Measurements from ENCODE around the gene TRIP13.
"Not testable (repeated sequence)": the region's sequence is repeated elsewhere in the genome, so short reads cannot be mapped to it uniquely, and the experiment has no call there.

Gene TRIP13

DNA sequence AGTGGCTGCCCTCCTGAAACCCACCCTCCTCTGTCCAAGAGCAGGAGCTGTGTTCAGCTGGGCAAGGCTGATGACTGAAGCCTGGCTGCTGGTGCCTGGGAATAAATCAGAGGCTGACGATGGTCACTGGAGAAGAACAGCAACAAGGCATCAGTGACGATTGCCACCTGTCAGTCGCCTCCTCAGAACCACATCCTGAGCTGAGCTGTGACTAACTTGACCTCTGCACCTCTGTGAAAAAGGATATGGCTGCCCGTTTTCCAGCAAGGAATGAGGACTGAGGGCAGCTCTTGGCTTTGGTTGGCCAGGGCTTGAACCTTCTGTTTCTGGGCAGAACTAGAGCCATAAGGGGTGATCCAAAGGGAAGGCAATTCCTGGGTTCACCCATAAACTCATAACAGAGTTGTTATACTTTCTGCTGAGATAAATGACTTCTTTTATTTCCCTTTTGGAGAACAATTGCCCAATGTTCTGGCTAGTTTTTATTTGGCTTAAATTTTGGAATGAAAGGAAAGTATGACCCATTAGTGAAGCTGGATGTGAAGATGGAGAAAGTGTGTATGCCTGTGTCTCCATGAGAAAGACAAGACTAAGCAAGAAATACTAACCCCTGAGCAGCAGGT is 40.1 kb downstream of the TRIP13 start:
- no peak overlapping the region for H3K27ac ChIP-seq (ENCODE audit: low read depth, low read length)
- no peaks in the 10 kb centered on the region for H3K79me2 ChIP-seq (ENCODE audit: control insufficient read depth, insufficient read depth, low read length, unreplicated experiment)
- H3K36me3 ChIP-seq (ENCODE audit: insufficient read depth, low read length): no peaks in the 10 kb centered on the region
- no peak overlapping the region for H2AFZ ChIP-seq (ENCODE audit: low read length, unreplicated experiment)
- H3K27me3 ChIP-seq (ENCODE audit: insufficient read depth, low read length): peaks cover 33% of the 10 kb centered on the region
- H3K4me1 ChIP-seq (ENCODE audit: control insufficient read depth, insufficient read depth, low read length, unreplicated experiment): no peaks in the 10 kb centered on the region
- H3K4me3 ChIP-seq (ENCODE audit: low read depth, low read length): no peak overlapping the region

DNA sequence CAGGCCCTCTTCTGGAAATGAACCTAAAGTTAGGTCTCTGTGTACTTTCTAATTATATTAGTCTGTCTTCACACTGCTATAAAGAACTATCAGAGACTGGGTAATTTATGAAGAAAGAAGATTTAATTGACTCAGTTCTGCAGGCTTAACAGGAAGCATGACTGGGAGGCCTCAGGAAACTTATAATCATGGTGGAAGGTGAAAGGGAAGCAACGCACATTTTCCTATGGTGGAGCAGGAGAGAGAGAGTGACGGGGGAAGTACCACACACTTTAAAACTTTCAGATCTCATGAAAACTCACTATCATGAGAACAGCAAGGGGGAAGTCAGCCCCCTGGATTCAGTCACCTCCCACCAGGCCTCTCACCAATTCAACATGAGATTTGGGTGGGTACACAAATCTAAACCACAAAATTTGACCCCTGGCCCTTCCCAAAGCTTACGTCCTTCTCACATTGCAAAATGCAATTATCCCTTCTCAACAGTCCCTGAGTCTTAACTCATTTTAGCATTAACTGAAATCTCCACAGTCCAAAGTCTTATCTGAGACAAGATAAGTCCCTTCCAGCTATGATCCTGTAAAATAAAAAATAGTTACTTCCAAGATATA is 40.7 kb downstream of the TRIP13 start:
- Histone ChIP-seq H3K4me3 (ENCODE audit: low read depth, low read length) (no peak overlapping the region), H3K4me1 (ENCODE audit: control insufficient read depth, insufficient read depth, low read length, unreplicated experiment) (no peaks in the 10 kb centered on the region), H3K36me3 (ENCODE audit: insufficient read depth, low read length) (no peaks in the 10 kb centered on the region), H3K79me2 (ENCODE audit: control insufficient read depth, insufficient read depth, low read length, unreplicated experiment) (no peaks in the 10 kb centered on the region), H3K27me3 (ENCODE audit: insufficient read depth, low read length) (peaks cover 39% of the 10 kb centered on the region), H2AFZ (ENCODE audit: low read length, unreplicated experiment) (no peak overlapping the region), H3K27ac (ENCODE audit: low read depth, low read length) (no peak overlapping the region)

DNA sequence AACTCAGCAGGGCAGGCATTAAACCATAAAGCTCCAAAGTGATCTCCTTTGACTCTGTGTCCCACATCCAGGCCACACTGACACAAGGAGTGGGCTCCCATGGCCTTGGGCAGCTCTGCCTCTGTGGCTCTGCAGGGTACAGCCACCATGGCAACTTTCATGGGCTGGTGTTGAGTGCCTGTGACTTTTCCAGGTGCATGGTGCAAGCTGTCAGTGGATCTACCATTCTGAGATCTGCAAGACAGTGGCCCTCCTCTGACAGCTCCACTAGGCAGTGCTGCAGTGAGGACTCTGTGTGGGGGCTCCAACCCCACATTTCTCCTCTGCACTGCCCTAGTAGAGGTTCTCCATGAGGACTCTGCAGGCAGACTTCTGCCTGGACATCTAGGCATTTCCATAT is 41.3 kb downstream of the TRIP13 start:
- not testable (repeated sequence) for H3K4me1 ChIP-seq (ENCODE audit: control insufficient read depth, insufficient read depth, low read length, unreplicated experiment); H3K36me3 ChIP-seq (ENCODE audit: insufficient read depth, low read length); H3K79me2 ChIP-seq (ENCODE audit: control insufficient read depth, insufficient read depth, low read length, unreplicated experiment); H3K27ac ChIP-seq (ENCODE audit: low read depth, low read length); H3K4me3 ChIP-seq (ENCODE audit: low read depth, low read length); H2AFZ ChIP-seq (ENCODE audit: low read length, unreplicated experiment)
- peaks cover 45% of the 10 kb centered on the region for H3K27me3 ChIP-seq (ENCODE audit: insufficient read depth, low read length)

DNA sequence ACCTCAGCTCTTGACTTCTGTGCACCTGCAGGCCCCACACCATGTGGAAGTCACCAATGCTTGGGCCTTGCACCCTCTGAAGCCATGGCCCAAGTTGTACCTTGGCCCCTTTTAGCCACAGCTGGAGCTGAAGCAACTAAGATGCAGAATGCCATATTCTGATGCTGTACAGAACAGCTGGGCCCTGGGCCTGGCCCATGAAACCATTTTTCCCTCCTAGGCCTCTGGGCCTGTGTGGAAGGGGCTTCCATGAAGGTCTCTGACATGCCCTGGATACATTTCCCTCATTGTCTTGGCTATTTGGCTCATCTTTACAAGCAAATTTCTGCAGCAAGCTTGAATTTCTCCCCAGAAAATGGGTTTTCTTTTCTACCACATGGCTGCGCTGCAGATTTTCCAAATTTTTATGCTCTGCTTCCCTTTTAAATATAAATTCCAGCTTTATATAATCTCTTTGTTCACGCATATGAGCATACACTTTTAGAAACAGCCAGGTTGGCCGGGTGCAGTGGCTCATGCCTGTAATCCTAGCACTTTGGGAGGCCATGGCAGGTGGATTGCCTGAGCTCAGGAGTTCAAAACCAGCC is 41.8 kb downstream of the TRIP13 start:
- not testable (repeated sequence) for H3K4me3 ChIP-seq (ENCODE audit: low read depth, low read length); H3K36me3 ChIP-seq (ENCODE audit: insufficient read depth, low read length); H3K4me1 ChIP-seq (ENCODE audit: control insufficient read depth, insufficient read depth, low read length, unreplicated experiment); H2AFZ ChIP-seq (ENCODE audit: low read length, unreplicated experiment); H3K27ac ChIP-seq (ENCODE audit: low read depth, low read length); H3K79me2 ChIP-seq (ENCODE audit: control insufficient read depth, insufficient read depth, low read length, unreplicated experiment)
- H3K27me3 ChIP-seq (ENCODE audit: insufficient read depth, low read length): peaks cover 50% of the 10 kb centered on the region

DNA sequence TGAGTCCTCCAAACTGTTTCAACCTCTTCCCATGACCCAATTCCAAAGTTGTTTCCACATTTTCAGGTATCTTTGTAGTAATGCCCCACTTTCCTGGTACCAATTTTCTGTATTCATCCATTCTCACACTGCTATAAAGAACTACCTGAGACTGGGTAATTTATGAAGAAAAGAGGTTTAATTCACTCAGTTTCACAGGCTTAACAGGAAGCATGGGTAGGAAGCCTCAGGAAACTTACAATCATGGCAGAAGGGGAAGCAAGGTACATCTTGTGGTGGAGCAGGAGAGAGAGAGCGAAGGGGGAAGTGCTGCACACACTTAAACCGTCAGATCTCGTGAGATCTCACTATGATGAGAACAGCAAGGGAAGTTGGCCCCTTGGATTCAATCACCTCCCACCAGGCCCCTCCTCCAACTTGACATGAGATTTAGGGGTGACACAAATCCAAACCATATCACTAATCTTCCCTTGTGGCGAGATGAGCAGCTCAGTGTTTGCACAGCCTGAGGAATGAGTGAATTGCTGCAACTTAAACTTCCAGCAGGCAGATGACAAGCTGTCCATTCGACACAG is 42.9 kb downstream of the TRIP13 start:
- Histone ChIP-seq H3K27me3 (ENCODE audit: insufficient read depth, low read length) (peaks cover 54% of the 10 kb centered on the region), H3K27ac (ENCODE audit: low read depth, low read length) (no peak overlapping the region), H2AFZ (ENCODE audit: low read length, unreplicated experiment) (no peak overlapping the region), H3K36me3 (ENCODE audit: insufficient read depth, low read length) (no peaks in the 10 kb centered on the region), H3K79me2 (ENCODE audit: control insufficient read depth, insufficient read depth, low read length, unreplicated experiment) (no peaks in the 10 kb centered on the region), H3K4me3 (ENCODE audit: low read depth, low read length) (no peak overlapping the region), H3K4me1 (ENCODE audit: control insufficient read depth, insufficient read depth, low read length, unreplicated experiment) (no peaks in the 10 kb centered on the region)

DNA sequence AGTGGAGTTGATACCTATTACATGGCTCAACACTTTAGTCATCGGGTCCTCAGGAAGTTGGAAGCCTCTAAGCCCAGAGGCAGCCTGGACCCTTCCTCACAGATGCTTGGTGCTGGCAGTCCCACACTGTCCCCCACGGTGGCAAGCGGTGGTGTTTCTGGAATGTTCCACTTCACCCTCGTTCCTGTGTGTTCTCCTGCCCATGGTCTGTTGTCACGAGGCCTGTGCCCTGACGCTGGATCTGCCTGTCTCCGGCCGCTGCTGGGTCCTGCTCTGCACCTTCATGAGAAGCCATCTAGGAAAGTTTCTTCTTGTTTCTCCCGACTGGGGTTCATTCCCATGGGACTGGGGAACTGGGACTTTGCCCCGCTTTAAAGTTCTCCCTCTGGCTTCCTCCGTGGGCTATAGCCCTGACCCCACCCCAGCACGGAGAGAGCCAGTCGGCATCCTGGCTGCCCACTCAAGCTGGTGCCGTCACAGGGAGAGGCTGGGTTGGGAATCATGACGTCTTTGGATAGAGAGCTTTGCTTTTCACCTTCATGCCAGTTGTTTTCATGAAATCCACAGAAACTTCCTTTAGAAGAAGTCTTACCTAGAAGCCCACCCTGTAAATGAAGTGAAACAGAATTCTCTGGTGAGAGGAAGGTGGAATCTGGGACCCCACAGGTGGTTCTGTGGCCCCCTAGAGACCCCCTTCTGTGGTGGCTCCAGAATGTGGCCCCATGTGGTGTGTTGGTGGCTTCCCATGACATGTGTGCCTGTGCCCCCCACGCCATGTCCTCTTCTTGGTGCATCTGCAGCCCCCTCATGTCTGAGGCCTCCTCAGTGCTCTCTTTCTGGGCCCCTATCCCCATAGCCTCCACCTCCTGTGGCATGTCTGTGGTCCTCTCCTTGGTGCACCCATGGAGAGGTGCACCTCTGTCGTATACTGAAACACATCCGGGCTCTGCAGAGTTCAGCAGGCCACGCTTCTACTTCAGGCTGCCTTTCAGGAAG is 43.8 kb downstream of the TRIP13 start:
- Histone ChIP-seq H2AFZ (ENCODE audit: low read length, unreplicated experiment) (no peak overlapping the region), H3K27ac (ENCODE audit: low read depth, low read length) (no peak overlapping the region), H3K4me1 (ENCODE audit: control insufficient read depth, insufficient read depth, low read length, unreplicated experiment) (no peaks in the 10 kb centered on the region), H3K36me3 (ENCODE audit: insufficient read depth, low read length) (no peaks in the 10 kb centered on the region), H3K79me2 (ENCODE audit: control insufficient read depth, insufficient read depth, low read length, unreplicated experiment) (no peaks in the 10 kb centered on the region), H3K27me3 (ENCODE audit: insufficient read depth, low read length) (peaks cover 58% of the 10 kb centered on the region), H3K4me3 (ENCODE audit: low read depth, low read length) (no peak overlapping the region)

DNA sequence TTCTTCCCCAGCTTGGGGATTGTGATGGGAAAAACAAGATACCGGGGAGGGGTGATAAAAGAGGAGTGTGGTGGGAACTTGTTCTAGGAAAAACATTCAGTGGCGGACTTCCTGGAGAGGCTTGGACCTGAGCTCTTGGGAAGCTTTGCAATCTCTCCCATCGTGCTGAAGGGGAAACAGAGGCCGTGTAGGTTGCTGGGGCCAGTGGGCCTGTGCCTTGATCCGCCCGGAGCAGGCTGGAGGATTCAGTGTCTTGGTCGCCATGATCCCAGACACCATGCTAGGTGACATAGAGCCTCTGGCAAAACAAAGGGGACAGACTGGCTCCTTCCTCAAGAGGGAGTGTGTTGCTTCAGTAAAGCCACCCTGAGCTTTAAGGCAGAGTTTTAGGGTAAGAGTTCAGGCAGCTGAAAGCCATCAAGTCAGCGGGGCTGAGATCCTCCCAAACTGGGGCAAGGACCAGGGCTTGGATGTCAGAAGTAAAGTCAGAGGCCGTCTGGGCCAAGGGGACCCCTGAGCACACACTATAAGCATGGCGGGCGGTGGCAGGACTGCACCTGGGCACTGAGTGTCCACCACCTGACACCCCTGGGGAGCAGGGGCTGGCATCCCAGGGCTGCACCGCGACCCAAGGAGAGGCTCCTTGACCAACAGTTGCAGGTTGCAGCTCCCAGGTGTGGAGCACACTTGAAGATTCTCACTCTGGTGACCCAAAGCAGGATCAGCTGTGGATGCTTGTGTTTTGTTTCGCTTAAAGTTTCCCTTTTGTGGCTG is 44.7 kb downstream of the TRIP13 start:
- Histone ChIP-seq H3K27me3 (ENCODE audit: insufficient read depth, low read length) (peaks cover 56% of the 10 kb centered on the region), H3K79me2 (ENCODE audit: control insufficient read depth, insufficient read depth, low read length, unreplicated experiment) (no peaks in the 10 kb centered on the region), H3K27ac (ENCODE audit: low read depth, low read length) (no peak overlapping the region), H3K4me3 (ENCODE audit: low read depth, low read length) (no peak overlapping the region), H2AFZ (ENCODE audit: low read length, unreplicated experiment) (no peak overlapping the region), H3K36me3 (ENCODE audit: insufficient read depth, low read length) (no peaks in the 10 kb centered on the region), H3K4me1 (ENCODE audit: control insufficient read depth, insufficient read depth, low read length, unreplicated experiment) (no peaks in the 10 kb centered on the region)

DNA sequence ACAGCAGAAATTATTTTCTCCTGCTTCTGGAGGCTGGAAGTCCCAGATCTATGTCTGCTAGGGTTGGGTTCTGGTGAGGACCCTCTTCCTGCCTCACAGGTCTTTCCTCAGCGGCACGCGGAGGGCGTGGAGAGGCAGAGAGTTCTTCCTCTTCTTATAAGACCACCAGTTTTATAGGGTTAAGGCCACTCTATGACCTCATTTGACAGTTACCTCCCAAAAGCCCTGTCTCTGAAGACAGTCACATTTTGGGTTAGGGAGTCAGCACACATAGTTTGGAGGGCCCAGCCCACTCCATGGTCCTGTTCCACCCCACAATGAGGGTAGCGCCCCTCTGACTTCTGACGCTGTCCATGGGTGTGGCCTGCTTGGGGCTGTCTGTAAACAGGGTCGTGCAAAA is 46.7 kb downstream of the TRIP13 start:
- Histone ChIP-seq H3K27me3 (ENCODE audit: insufficient read depth, low read length) (peaks cover 70% of the 10 kb centered on the region), H3K36me3 (ENCODE audit: insufficient read depth, low read length) (no peaks in the 10 kb centered on the region), H3K27ac (ENCODE audit: low read depth, low read length) (no peak overlapping the region), H2AFZ (ENCODE audit: low read length, unreplicated experiment) (no peak overlapping the region), H3K79me2 (ENCODE audit: control insufficient read depth, insufficient read depth, low read length, unreplicated experiment) (no peaks in the 10 kb centered on the region), H3K4me1 (ENCODE audit: control insufficient read depth, insufficient read depth, low read length, unreplicated experiment) (no peaks in the 10 kb centered on the region), H3K4me3 (ENCODE audit: low read depth, low read length) (no peak overlapping the region)

DNA sequence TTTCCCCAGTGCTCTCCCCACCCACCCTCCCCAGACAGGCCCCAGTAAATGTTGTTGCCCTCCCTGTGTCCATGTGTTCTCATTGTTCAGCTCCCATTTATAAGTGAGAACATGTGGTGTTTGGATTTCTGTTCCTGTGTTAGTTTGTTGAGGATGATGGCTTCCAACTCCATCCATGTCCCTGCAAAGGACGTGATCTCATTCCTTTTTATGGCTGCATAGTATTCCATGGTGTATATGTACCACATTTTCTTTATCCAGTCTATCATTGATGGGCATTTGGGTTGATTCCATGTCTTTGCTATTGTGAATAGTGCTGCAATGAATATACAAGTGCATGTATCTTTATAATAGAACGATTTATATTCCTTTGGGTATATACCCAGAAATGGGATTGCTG is 48.1 kb downstream of the TRIP13 start:
- H3K4me1 ChIP-seq (ENCODE audit: control insufficient read depth, insufficient read depth, low read length, unreplicated experiment); H3K36me3 ChIP-seq (ENCODE audit: insufficient read depth, low read length); H3K79me2 ChIP-seq (ENCODE audit: control insufficient read depth, insufficient read depth, low read length, unreplicated experiment); H2AFZ ChIP-seq (ENCODE audit: low read length, unreplicated experiment); H3K27ac ChIP-seq (ENCODE audit: low read depth, low read length); H3K4me3 ChIP-seq (ENCODE audit: low read depth, low read length): not testable (repeated sequence)
- H3K27me3 ChIP-seq (ENCODE audit: insufficient read depth, low read length): peaks cover 76% of the 10 kb centered on the region

Data from ACC112 (cell line).